Measurements from ENCODE around the gene RPH3AL.
A peak's percentile ranks its signal among the peaks of the same experiment; 100 is the strongest.

RPH3AL gene

GRCh38 chr17:193841-194806 lies 158.5 kb downstream of the RPH3AL start:
- DNase-seq, result no peak

DNA sequence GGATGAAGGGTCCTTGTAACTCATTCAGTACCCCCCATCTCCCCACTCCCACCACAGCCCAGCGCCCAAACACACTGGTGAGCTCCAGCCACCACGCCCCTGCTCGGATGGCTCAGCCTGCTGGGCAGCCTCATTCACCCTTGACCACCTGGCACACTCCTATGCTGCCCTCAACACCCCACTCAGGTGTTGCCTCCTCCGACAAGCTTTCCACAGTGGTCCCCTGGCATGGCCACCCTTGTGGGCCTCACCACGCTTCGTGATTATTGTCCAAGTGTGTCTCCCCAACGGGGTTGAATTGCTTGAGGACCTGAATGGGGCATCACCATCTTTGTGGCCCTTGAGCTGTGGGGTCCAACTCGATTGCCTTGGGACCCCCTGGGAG lies 159.2 kb downstream of the RPH3AL start:
- DNase-seq, result no peak

DNA sequence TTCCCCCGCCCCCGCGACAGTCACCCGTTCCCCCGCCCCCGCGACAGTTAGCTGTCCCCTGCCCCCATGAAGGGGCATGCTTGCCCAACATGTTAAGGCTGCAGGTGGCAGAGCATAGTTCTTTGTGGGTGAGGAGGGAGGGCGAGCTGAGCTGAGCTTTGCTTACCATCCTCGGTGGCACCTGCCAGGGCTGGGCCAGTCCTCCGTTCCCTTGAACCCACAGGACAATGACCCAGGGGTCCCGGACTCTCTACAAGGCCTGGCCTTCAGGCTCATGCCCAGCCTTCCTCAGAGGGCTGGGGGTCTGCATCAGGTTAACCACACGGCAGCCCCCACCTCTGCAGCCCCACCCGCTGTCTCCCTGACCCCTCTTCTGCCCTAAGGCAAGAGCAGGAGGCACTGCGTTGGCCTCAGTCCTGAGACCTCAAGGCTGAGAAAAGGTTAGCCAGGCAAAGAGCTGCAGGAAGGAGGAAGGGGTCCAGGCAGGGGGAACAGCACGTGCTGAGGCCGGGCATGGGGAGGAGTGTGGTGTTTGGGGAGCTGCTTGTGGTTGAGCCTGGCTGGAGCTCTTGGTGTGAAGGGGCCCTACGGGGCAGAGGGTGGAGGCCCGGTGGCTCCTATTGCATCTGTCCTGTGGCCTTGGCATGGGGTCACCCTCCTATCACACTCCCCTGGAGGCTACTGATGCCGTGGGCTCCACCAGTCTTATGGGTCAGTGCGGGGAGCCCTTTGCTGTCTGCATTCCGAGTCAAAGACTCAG lies 159.8 kb downstream of the RPH3AL start:
- no peak for DNase-seq

DNA sequence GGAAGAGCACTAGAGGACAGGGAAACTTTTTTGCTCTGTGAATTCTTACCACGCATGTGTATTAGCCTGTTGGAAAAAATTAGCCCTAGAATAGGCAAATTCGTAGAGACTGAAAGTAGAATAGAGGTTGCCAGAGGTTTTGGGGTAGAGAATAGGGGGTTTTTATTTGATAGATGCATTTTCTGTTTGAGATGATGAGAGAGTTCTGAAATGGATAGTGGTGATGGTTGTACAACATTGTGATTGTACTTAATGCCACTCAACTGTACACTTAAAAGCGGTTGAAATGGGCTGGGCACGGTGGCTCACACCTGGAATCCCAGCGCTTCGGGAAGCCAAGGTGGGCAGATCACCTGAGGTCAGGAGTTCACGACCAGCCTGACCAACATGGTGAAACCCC lies 163.2 kb downstream of the RPH3AL start:
- no peak for DNase-seq

DNA sequence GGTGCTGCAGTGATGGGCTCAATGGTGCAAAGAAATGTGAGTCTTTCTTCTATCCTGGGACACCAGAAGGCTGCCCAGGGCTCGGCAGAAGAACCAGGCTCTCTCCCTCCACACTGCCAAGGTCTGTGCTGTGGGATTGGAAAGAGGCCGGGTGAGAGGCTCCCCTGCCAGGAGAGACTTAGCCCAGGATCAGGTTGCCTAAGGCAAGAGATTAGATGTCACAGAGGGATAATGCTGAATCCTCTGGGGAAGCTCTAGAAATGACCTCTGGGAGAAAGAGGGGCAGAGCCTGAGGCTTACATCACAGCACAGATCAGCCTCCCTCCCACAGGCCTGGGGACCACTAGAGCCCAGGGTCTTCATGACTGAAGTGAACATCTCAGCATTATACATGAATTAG lies 165.5 kb downstream of the RPH3AL start:
- DNase-seq, result no peak

- no peak for DNase-seq
Measured at GRCh38 chr17:185445-186138, 167.0 kb downstream of the RPH3AL start.

- no peak for DNase-seq
Measured at GRCh38 chr17:183021-183420, 169.6 kb downstream of the RPH3AL start.

DNA sequence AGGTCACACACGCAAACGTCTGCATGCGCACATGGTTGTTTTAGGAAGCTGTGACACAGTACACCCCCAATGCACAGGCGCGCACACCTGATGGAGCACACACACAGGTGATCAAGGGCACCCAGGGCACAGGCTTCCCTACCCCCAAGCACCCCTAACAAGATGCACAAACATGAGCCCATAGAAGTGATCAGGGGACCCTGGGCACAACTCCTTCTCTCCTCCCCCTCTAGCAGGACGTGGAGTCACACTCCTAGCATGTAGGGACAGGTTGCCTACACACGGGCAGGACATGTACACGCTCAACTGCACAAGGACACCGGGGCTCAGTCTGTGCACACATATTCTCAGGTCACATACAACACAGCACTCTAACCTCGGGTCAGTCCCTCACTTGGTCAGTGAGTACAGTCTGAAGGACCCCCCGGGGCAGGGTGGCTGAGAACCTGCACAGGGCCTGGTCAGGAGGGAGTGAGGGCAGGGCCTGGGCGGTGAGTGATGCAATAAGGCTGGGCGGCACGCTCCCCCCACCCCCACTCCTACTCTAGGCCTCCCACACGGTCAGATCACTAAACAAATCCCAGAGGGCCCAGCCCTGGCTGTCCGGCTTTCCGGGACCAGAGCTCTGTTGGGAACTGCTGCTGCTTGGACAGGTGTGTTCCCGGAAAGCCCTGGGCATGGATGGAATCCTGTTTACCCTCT lies 170.4 kb downstream of the RPH3AL start:
- DNase-seq, result no peak

GRCh38 chr17:181245-182049 lies 171.2 kb downstream of the RPH3AL start, which contains the start of gene DOC2B:
DOC2B (minus strand) TSS chr17:181650; CDS start chr17:181479, 171 bp downstream.
- peak; percentile 16 for DNase-seq

- no peak for DNase-seq
Measured at GRCh38 chr17:180381-181244, 172.0 kb downstream of the RPH3AL start.

- DNase-seq, result no peak
Measured at GRCh38 chr17:179781-180380, 172.7 kb downstream of the RPH3AL start.

- DNase-seq, result peak; percentile 68
Measured at GRCh38 chr17:179066-179432, 173.6 kb downstream of the RPH3AL start.

GRCh38 chr17:178292-179065 lies 174.1 kb downstream of the RPH3AL start:
- DNase-seq, result peak; percentile 12

DNA sequence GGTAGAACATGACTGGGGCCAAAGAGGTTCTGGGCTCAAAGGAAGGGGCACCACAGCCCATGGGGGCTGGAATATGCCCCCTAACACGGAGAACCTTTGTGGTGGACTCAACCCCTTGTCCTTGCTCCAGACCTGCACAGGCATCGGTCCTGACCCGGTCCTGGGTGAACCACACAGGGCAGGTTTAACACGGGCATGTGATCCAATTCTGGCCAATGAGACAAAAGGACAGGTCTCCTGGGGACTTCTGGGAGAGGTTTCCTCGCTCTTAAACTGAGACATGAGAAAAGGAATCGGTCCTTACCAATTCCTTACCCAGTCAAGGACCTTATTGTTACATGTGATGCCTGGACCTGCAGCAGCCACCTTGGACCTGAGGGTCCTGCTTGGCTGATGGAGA lies 174.8 kb downstream of the RPH3AL start:
- DNase-seq, result no peak

- no peak for DNase-seq
Measured at GRCh38 chr17:177155-177554, 175.5 kb downstream of the RPH3AL start.

- DNase-seq, result no peak
Measured at GRCh38 chr17:173166-173911, 179.3 kb downstream of the RPH3AL start.

GRCh38 chr17:172401-172800 lies 180.2 kb downstream of the RPH3AL start:
- no peak for DNase-seq

GRCh38 chr17:171871-172270 lies 180.7 kb downstream of the RPH3AL start:
- no peak for DNase-seq

All from hematopoietic multipotent progenitor cell treated with erythropoietin and hydrocortisone succinate and interleukin-3 and kit ligand, for 6 days (in vitro differentiated cells).